ENCODE results near the gene CSNK2A2. TPM values are rescaled to one million over a fixed set of nuclear protein-coding genes. Genes with fewer than 3 reads are reported as not detected.

Gene CSNK2A2
- total and polyA plus RNA-seq, 2 of the 8 experiments (the other 6 are each of a cell fraction or from before 2014, with no cell fraction given), result 37.9 to 128 TPM

- WGBS, 2 experiments (ENCODE audit: extremely low coverage in 1 of 2, insufficient coverage in 1 of 2, insufficient read length in 1 of 2, insufficient replicate concordance in 2 of 2, low coverage in 1 of 2, low lambda C conversion rate in 2 of 2, missing lambda C conversion rate in 1 of 2), result 86% methylated on average over 8 of the region's 8 CpGs; no CpG with 5 or more reads in 1 of the 2 experiments
- no peak overlapping the region for H4K91ac ChIP-seq (replicated peaks; ENCODE audit: insufficient read length, low read length)
- H4K5ac ChIP-seq (ENCODE audit: insufficient read length, low read depth, low read length), result no peak overlapping the region
- no peak overlapping the region for H2BK12ac ChIP-seq (ENCODE audit: low read depth, low read length)
- H3K79me1 ChIP-seq (ENCODE audit: low read depth, low read length), result peaks cover 3% of the 10 kb centered on the region; the same call in 1 of the 2 replicates
- H3K23me2 ChIP-seq (ENCODE audit: low read depth, low read length), result no peaks in the 10 kb centered on the region
- H3K9ac ChIP-seq (replicated peaks in 1 of 4; ENCODE audit: extremely low read depth in 1 of 4, low read depth in 3 of 4, low read length in 3 of 4), result no peak overlapping the region
- no peak overlapping the region for H2BK5ac ChIP-seq (ENCODE audit: low read depth, low read length)
- H3K4me3 ChIP-seq (ENCODE audit: extremely low read depth in 1 of 4, insufficient read depth in 2 of 4, low read depth in 3 of 4, low read length in 4 of 4), result no peak overlapping the region
- FAIRE-seq (no peak), DNase-seq (ENCODE audit: low read depth in 1 of 2, low spot score in 2 of 2) (no peak)
- peaks cover 14 to 23% (median 21%) of the 10 kb centered on the region in 4 experiments for H3K36me3 ChIP-seq (ENCODE audit: control insufficient read depth in 2 of 4, insufficient read depth in 4 of 4, low read length in 3 of 4)
- H3K4me1 ChIP-seq (replicated peaks in 1 of 4; ENCODE audit: control insufficient read depth in 3 of 4, insufficient read depth in 4 of 4, low read length in 3 of 4), result peaks cover 0 to 8% (median 1%) of the 10 kb centered on the region in 4 experiments; a peak in 3 of 7 replicates
- no peak overlapping the region for H3K23ac ChIP-seq (ENCODE audit: insufficient read length)
- H4K8ac ChIP-seq (ENCODE audit: extremely low read depth, insufficient read depth, low read length), result no peak overlapping the region
- no peak overlapping the region for H2AFZ ChIP-seq (ENCODE audit: low read length)
- no peak overlapping the region for H3K4me2 ChIP-seq (ENCODE audit: insufficient read depth in 1 of 2, low read depth in 2 of 2, low read length in 2 of 2)
- no peak overlapping the region for H2BK20ac ChIP-seq (ENCODE audit: low read length)
- no peak overlapping the region for H2BK15ac ChIP-seq (ENCODE audit: low read length)
- POLR2A ChIA-PET (ENCODE audit: partially characterized antibody), result interaction anchor here (3.0 kb wide), 1 partner anchor 10 kb away, joined by 9 read pairs; the partner anchor contains the start of gene CFAP20
- no peaks in the 10 kb centered on the region for H3K27me3 ChIP-seq (replicated peaks in 1 of 4; ENCODE audit: control insufficient read depth in 3 of 4, extremely low read depth in 1 of 4, insufficient read depth in 3 of 4, low read length in 3 of 4)
- H3K14ac ChIP-seq (ENCODE audit: insufficient read length), result no peak overlapping the region
- no peak overlapping the region for H2BK120ac ChIP-seq (replicated peaks; ENCODE audit: low read depth, low read length)
- no peak overlapping the region for H3K27ac ChIP-seq (ENCODE audit: low read depth, low read length)
- H3K18ac ChIP-seq (ENCODE audit: extremely low read depth, low read length), result no peak overlapping the region
- H2AK5ac ChIP-seq (ENCODE audit: low read depth, low read length), result no peak overlapping the region
- TF ChIP-seq CHD2 (IDR thresholded peaks at IDR 0.05; ENCODE audit: low read length), result no peak
- TF ChIP-seq ASH2L (IDR thresholded peaks at IDR 0.05; ENCODE audit: low read length), result no peak
- TF ChIP-seq SUZ12 (IDR thresholded peaks at IDR 0.05; ENCODE audit: low read length), result no peak
- no peak for TF ChIP-seq TCF12 (IDR thresholded peaks at IDR 0.05; ENCODE audit: low read depth, low read length)
- no peak for TF ChIP-seq TAF1 (IDR thresholded peaks at IDR 0.05; ENCODE audit: low read depth, low read length)
- no peak for TF ChIP-seq CREB1 (IDR thresholded peaks at IDR 0.05)
- TF ChIP-seq KDM1A (IDR thresholded peaks at IDR 0.05; ENCODE audit: borderline replicate concordance, low read length), result no peak
- CTCF ChIA-PET (ENCODE audit: partially characterized antibody), result interaction anchor here (1.1 to 19.7 kb wide), 5 partner anchors 18 to 367 kb away, joined by 3 to 362 read pairs (median 5); partner anchors contain the start of gene MMP15
- H4K20me1 ChIP-seq (replicated peaks in 1 of 2; ENCODE audit: control insufficient read depth in 1 of 2, insufficient read depth in 2 of 2, low read length in 2 of 2), result peaks cover 13 to 20% of the 10 kb centered on the region in 2 experiments
- no peak overlapping the region for H3K56ac ChIP-seq (replicated peaks; ENCODE audit: insufficient read length, low read depth, low read length)
- H3K4ac ChIP-seq (replicated peaks; ENCODE audit: insufficient read length, low read depth, low read length), result no peak overlapping the region
- peaks cover 6 to 68% of the 10 kb centered on the region in 2 experiments; a peak in 3 of 4 replicates for H3K79me2 ChIP-seq (ENCODE audit: control insufficient read depth in 1 of 2, insufficient read depth in 2 of 2, low read length in 2 of 2)
- no peaks in the 10 kb centered on the region for H3K9me3 ChIP-seq (ENCODE audit: insufficient read depth in 2 of 2, low read depth in 1 of 2, low read length in 1 of 2)
Measured at GRCh38 chr16:58119509-58119845, 78.4 kb downstream of the CSNK2A2 start.

All from H1 (cell line).